Breast epithelium (tissue), 4 donors: Measurements from ENCODE around the gene RAB22A. TPM values are rescaled to one million over a fixed set of nuclear protein-coding genes. Genes with fewer than 3 reads are reported as not detected.

Experiments used
- DNase-seq, 2 donors: peaks; one replicate each; pipeline ENCODE4 v3.0.0-alpha.2; 2019; ENCODE audit warnings: low spot score in 2 of 2
- H3K27ac ChIP-seq, 2 donors: fragments of 200-600 bp; sonication (generic) in 1 of 2; one replicate each; pipeline ENCODE4 v1.5.1; 2016 to 2019; ENCODE audit warnings: mild to moderate bottlenecking in 1 of 2
- H3K27me3 ChIP-seq, 2 donors: fragments of 200-600 bp; sonication (generic) in 1 of 2; one replicate each; pipeline versions ENCODE4 v1.5.1 to v1.6.0; 2017 to 2019; ENCODE audit warnings: control low read depth in 1 of 2, mild to moderate bottlenecking in 1 of 2
- H3K36me3 ChIP-seq: fragments of 200-600 bp; one replicate; pipeline ENCODE4 v1.5.1; 2019
- H3K4me1 ChIP-seq, 2 donors: fragments of 200-600 bp; sonication (generic); one replicate each; pipeline ENCODE4 v1.5.1; 2016 to 2019; ENCODE audit warnings: control low read depth in 1 of 2
- H3K4me3 ChIP-seq, 3 donors: fragments of 200-600 bp; sonication (generic); 1 replicate in 2 of 3; 2 replicates in 1 of 3; pipeline ENCODE4 v1.5.1; 2016 to 2019; ENCODE audit warnings: mild to moderate bottlenecking in 3 of 3, moderate library complexity in 2 of 3
- H3K9me3 ChIP-seq, 2 donors: fragments of 200-600 bp; sonication (generic) in 1 of 2; one replicate each; pipeline ENCODE4 v1.5.1; 2016 to 2019; ENCODE audit warnings: control low read depth in 1 of 2
- POLR2A ChIP-seq: fragments of 450-650 bp; IDR thresholded peaks from one replicate; pipeline ENCODE4 v1.6.1; 2016; ENCODE audit warnings: antibody characterized with exemption, mild to moderate bottlenecking, moderate library complexity
- POLR2AphosphoS5 ChIP-seq, 3 donors: sonication (generic); formaldehyde crosslinking; IDR thresholded peaks; one replicate each; pipeline ENCODE4 v1.6.1; 2017; ENCODE audit warnings: antibody characterized with exemption in 3 of 3
- intact Hi-C: fragments of 100-400 bp; cut with DNase I; formaldehyde crosslinking; loops from one replicate; pipeline ENCODE4 v1.15.1; 2023; ENCODE audit warnings: low total_unique reads
- total RNA-seq, 3 donors: library from RNA; depleted of rRNA; stranded (reverse); fragments of >200 nt; gene quantifications; one replicate each; pipeline ENCODE4 v1.1.0, GENCODE V29; 2016
- TF ChIP-seq, protein P1 (sequence below), 3 donors: fragments of 450-650 bp; IDR thresholded peaks; one replicate each; pipeline ENCODE4 v1.5.1; 2016 to 2017; ENCODE audit warnings: antibody characterized with exemption in 3 of 3, mild to moderate bottlenecking in 3 of 3, moderate library complexity in 3 of 3

RAB22A gene
- total RNA-seq, 3 donors from 2014 or later: 17.7 to 22.4 (median 22.2) TPM

DNA sequence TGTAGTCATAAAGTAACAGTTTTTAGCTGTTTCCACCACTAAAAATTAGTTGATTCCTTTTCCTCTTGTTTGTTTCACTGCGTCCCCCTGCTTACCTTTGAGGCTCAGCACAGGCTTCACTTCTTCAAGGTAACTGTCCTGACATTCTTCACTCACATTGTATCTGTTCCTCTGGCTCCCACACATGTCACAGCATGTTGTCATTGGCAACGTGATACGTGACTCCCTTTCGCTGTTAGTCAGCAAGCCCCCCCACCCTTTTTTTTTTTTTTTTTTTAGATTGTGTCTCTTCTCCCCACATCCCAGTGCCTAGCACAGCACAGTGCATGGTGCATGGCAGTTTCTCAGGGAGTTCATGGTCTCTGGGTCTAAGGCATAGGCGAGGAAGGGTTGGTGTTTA is 92.8 kb downstream of the RAB22A start:
- intact Hi-C loops: no loop called here
- no peak overlapping the region for H3K4me3 ChIP-seq
- H3K4me1 ChIP-seq: no peaks in the 10 kb centered on the region
- DNase-seq: no peak
- H3K36me3 ChIP-seq: no peaks in the 10 kb centered on the region
- no peaks in the 10 kb centered on the region for H3K27me3 ChIP-seq
- H3K27ac ChIP-seq: no peak overlapping the region
- H3K9me3 ChIP-seq: no peaks in the 10 kb centered on the region
- TF ChIP-seq POLR2AphosphoS5 (IDR thresholded peaks at IDR 0.05) (no peak), POLR2A (no peak)
- TF ChIP-seq, protein P1, sequence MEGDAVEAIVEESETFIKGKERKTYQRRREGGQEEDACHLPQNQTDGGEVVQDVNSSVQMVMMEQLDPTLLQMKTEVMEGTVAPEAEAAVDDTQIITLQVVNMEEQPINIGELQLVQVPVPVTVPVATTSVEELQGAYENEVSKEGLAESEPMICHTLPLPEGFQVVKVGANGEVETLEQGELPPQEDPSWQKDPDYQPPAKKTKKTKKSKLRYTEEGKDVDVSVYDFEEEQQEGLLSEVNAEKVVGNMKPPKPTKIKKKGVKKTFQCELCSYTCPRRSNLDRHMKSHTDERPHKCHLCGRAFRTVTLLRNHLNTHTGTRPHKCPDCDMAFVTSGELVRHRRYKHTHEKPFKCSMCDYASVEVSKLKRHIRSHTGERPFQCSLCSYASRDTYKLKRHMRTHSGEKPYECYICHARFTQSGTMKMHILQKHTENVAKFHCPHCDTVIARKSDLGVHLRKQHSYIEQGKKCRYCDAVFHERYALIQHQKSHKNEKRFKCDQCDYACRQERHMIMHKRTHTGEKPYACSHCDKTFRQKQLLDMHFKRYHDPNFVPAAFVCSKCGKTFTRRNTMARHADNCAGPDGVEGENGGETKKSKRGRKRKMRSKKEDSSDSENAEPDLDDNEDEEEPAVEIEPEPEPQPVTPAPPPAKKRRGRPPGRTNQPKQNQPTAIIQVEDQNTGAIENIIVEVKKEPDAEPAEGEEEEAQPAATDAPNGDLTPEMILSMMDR (IDR thresholded peaks at IDR 0.05): no peak

- intact Hi-C loops: no loop called here
- Histone ChIP-seq H3K4me1 (no peaks in the 10 kb centered on the region), H3K36me3 (no peaks in the 10 kb centered on the region), H3K27ac (no peak overlapping the region), H3K27me3 (no peaks in the 10 kb centered on the region), H3K4me3 (no peak overlapping the region), H3K9me3 (no peaks in the 10 kb centered on the region)
- no peak for DNase-seq
- TF ChIP-seq, protein P1 (IDR thresholded peaks at IDR 0.05): no peak
- TF ChIP-seq POLR2A: no peak
- no peak for TF ChIP-seq POLR2AphosphoS5 (IDR thresholded peaks at IDR 0.05)
These were observed 93.3 kb downstream of the RAB22A start for GRCh38 chr20:58402827-58403226.

- no peaks in the 10 kb centered on the region for H3K9me3 ChIP-seq
- H3K36me3 ChIP-seq: no peaks in the 10 kb centered on the region
- H3K27me3 ChIP-seq: no peaks in the 10 kb centered on the region
- no peak overlapping the region for H3K4me3 ChIP-seq
- H3K27ac ChIP-seq: no peak overlapping the region
- intact Hi-C loops: no loop called here
- no peaks in the 10 kb centered on the region for H3K4me1 ChIP-seq
- TF ChIP-seq POLR2AphosphoS5 (IDR thresholded peaks at IDR 0.05) (no peak), POLR2A (no peak)
- TF ChIP-seq, protein P1 (IDR thresholded peaks at IDR 0.05): no peak
- DNase-seq: no peak
These were observed 93.8 kb downstream of the RAB22A start for GRCh38 chr20:58403272-58403671.

- H3K27me3 ChIP-seq: no peaks in the 10 kb centered on the region
- TF ChIP-seq, protein P1 (IDR thresholded peaks at IDR 0.05): no peak
- TF ChIP-seq POLR2A: no peak
- no peak for TF ChIP-seq POLR2AphosphoS5 (IDR thresholded peaks at IDR 0.05)
- no peaks in the 10 kb centered on the region for H3K36me3 ChIP-seq
- DNase-seq: no peak
- intact Hi-C loops: no loop called here
- H3K4me3 ChIP-seq: no peak overlapping the region
- H3K4me1 ChIP-seq: no peaks in the 10 kb centered on the region
- no peaks in the 10 kb centered on the region for H3K9me3 ChIP-seq
- H3K27ac ChIP-seq: no peak overlapping the region
These were observed 96.2 kb downstream of the RAB22A start for GRCh38 chr20:58405504-58406291.

- TF ChIP-seq POLR2AphosphoS5 (IDR thresholded peaks at IDR 0.05): no peak
- TF ChIP-seq, protein P1 (IDR thresholded peaks at IDR 0.05): no peak
- no peak for TF ChIP-seq POLR2A
- Histone ChIP-seq H3K9me3 (no peaks in the 10 kb centered on the region), H3K36me3 (no peaks in the 10 kb centered on the region), H3K27ac (no peak overlapping the region), H3K4me3 (no peak overlapping the region), H3K4me1 (no peaks in the 10 kb centered on the region), H3K27me3 (no peaks in the 10 kb centered on the region)
- DNase-seq: no peak
- intact Hi-C loops: no loop called here
These were observed 97.0 kb downstream of the RAB22A start for GRCh38 chr20:58406422-58407001.
